K562 (cell line): ENCODE results near the gene MAML1. TPM values are rescaled to one million over a fixed set of nuclear protein-coding genes. Genes with fewer than 3 reads are reported as not detected.

Experiments
- BRD9 ChIP-seq: fragments of 450-650 bp; IDR thresholded peaks from 2 replicates; pipeline ENCODE4 v1.6.1; 2018; ENCODE audit warnings: low read depth; ENCODE audit not compliant: partially characterized antibody
- CAMTA2 ChIP-seq: fragments of 250-450 bp; sonication (Bioruptor Pico); conservative IDR thresholded peaks from 2 replicates; pipeline ENCODE4 v1.5.1; 2022
- CBFA2T3 ChIP-seq: fragments of 450-650 bp; IDR thresholded peaks from 2 replicates; pipeline ENCODE4 v1.6.1; 2017
- ERF ChIP-seq: fragments of 450-650 bp; formaldehyde crosslinking; IDR thresholded peaks from 2 replicates; pipeline ENCODE4 v1.4.0; 2020; ENCODE audit warnings: mild to moderate bottlenecking, mixed read lengths
- EZH2 ChIP-seq: IDR thresholded peaks from 2 replicates; pipeline ENCODE4 v1.6.1; 2012; ENCODE audit warnings: low read depth, mild to moderate bottlenecking, inconsistent platforms, low read length, borderline replicate concordance
- FOXK2 ChIP-seq, 2 experiments: fragments of 450-650 bp; IDR thresholded peaks in 1 of 2; conservative IDR thresholded peaks in 1 of 2; 2 replicates each; pipeline ENCODE4 v1.6.1; 2016; ENCODE audit warnings: low read depth in 2 of 2, mild to moderate bottlenecking in 1 of 2
- GTF2F1 ChIP-seq: IDR thresholded peaks from 2 replicates; pipeline ENCODE4 v1.6.1; 2011; ENCODE audit warnings: low read depth, low read length, improper control_type of control experiment
- HLTF ChIP-seq: fragments of 450-650 bp; IDR thresholded peaks from 2 replicates; pipeline ENCODE4 v1.6.1; 2016
- HNRNPLL ChIP-seq: fragments of 200-400 bp; formaldehyde crosslinking; IDR thresholded peaks from 2 replicates; pipeline ENCODE4 v1.6.1; 2017; ENCODE audit warnings: low read length, low read depth, mild to moderate bottlenecking; ENCODE audit not compliant: poor library complexity, severe bottlenecking
- MECOM ChIP-seq: fragments of 250-450 bp; sonication (Bioruptor Pico); IDR thresholded peaks from 2 replicates; pipeline ENCODE4 v1.8.0; 2022; ENCODE audit warnings: inconsistent platforms
- NCOA4 ChIP-seq: fragments of 450-650 bp; IDR thresholded peaks from 2 replicates; pipeline ENCODE4 v1.6.1; 2018; ENCODE audit warnings: mild to moderate bottlenecking; ENCODE audit not compliant: partially characterized antibody
- NFATC3 ChIP-seq: fragments of 450-650 bp; IDR thresholded peaks from 2 replicates; pipeline ENCODE4 v1.6.1; 2017; ENCODE audit warnings: mild to moderate bottlenecking
- NFIC ChIP-seq: fragments of 450-650 bp; IDR thresholded peaks from 2 replicates; pipeline ENCODE4 v1.6.1; 2017; ENCODE audit warnings: mild to moderate bottlenecking, inconsistent platforms
- NRF1 ChIP-seq, 2 experiments: fragments of 450-650 bp; IDR thresholded peaks in 1 of 2; conservative IDR thresholded peaks in 1 of 2; 2 replicates each; pipeline ENCODE4 v1.6.1; 2014; ENCODE audit warnings: mild to moderate bottlenecking in 2 of 2
- PHF21A ChIP-seq: fragments of 450-650 bp; IDR thresholded peaks from 2 replicates; pipeline ENCODE4 v1.6.1; 2017; ENCODE audit warnings: low read depth, borderline replicate concordance
- POLR2A ChIP-seq: fragments of 450-650 bp; conservative IDR thresholded peaks from 2 replicates; pipeline ENCODE4 v1.6.1; 2016
- PTRF ChIP-seq: fragments of 450-650 bp; IDR thresholded peaks from 2 replicates; pipeline ENCODE4 v1.6.1; 2016; ENCODE audit warnings: mild to moderate bottlenecking, missing genetic modification characterization, missing compliant biosample characterization
- TAF1 ChIP-seq: IDR thresholded peaks from 2 replicates; pipeline ENCODE4 v1.6.1; 2011; ENCODE audit warnings: mild to moderate bottlenecking, low read length, moderate library complexity; ENCODE audit not compliant: insufficient read depth, control insufficient read depth, severe bottlenecking; ENCODE audit errors: extremely low read depth
- TAF7 ChIP-seq: fragments of 450-650 bp; IDR thresholded peaks from 2 replicates; pipeline ENCODE4 v1.6.1; 2016; ENCODE audit warnings: missing genetic modification characterization, missing compliant biosample characterization
- TEAD1 ChIP-seq, 2 experiments: fragments of 450-650 bp in 1 of 2; sonication (generic) in 1 of 2; formaldehyde crosslinking; IDR thresholded peaks; 2 replicates each; pipeline versions ENCODE4 v1.4.0 to v1.8.0; 2020 to 2022; ENCODE audit warnings: mild to moderate bottlenecking in 2 of 2, missing genetic modification reagents in 1 of 2
- ZNF695 ChIP-seq: fragments of 450-650 bp; formaldehyde crosslinking; IDR thresholded peaks from 2 replicates; pipeline ENCODE4 v1.4.0; 2020; ENCODE audit warnings: mild to moderate bottlenecking, moderate library complexity
- ZNF75A ChIP-seq: fragments of 450-650 bp; formaldehyde crosslinking; IDR thresholded peaks from 2 replicates; pipeline ENCODE4 v1.4.0; 2020; ENCODE audit warnings: mild to moderate bottlenecking
- ZNF830 ChIP-seq: fragments of 250-450 bp; sonication (Bioruptor Pico); IDR thresholded peaks from 2 replicates; pipeline ENCODE4 v1.5.0; 2021; ENCODE audit warnings: mild to moderate bottlenecking
- polyA plus RNA-seq, 8 experiments: library from polyadenylated mRNA; depleted of rRNA in 4 of 8; stranded (reverse) in 5 of 8; unstranded in 3 of 8; fragments of >200 nt; fragmentation: Nextera tagmentation in 2 of 8; fragmentation: Illumina TruSeq in 1 of 8; extraction: Ambion mirVana in 2 of 8; extraction: Trizol in 1 of 8; gene quantifications; 2 replicates each; pipeline versions ENCODE4 v1.2.1 to v1.2.3, GENCODE V29; 2011 to 2014; ENCODE audit warnings: inconsistent platforms in 1 of 8, missing spikeins in 1 of 8
- total RNA-seq, 7 experiments: library from RNA; depleted of rRNA in 6 of 7; stranded (reverse); fragments of >200 nt in 6 of 7; fragmentation: Illumina TruSeq in 2 of 7; extraction: Trizol in 2 of 7; gene quantifications; 2 replicates each; pipeline versions ENCODE4 v1.2.1 to v1.2.3, GENCODE V29; 2011 to 2021; ENCODE audit warnings: low replicate concordance in 1 of 7
- TF ChIP-seq, protein P1 (sequence below): fragments of 250-450 bp; sonication (Bioruptor Pico); IDR thresholded peaks from 2 replicates; pipeline ENCODE4 v1.4.0; 2020; ENCODE audit warnings: mild to moderate bottlenecking, moderate library complexity, borderline replicate concordance
- TF ChIP-seq, protein P2 (sequence below): fragments of 250-450 bp; sonication (Bioruptor Pico); IDR thresholded peaks from 2 replicates; pipeline ENCODE4 v1.8.0; 2022; ENCODE audit warnings: moderate library complexity, mild to moderate bottlenecking, inconsistent platforms
- TF ChIP-seq, protein P3 (sequence below): fragments of 250-450 bp; sonication (Bioruptor Pico); IDR thresholded peaks from 2 replicates; pipeline ENCODE4 v1.5.0; 2021

Gene MAML1
- total and polyA plus RNA-seq, 9 of the 15 experiments (the other 6 are each of a cell fraction or from before 2014, with no cell fraction given) = 0.32 to 18.4 (median 7.0) TPM

DNA sequence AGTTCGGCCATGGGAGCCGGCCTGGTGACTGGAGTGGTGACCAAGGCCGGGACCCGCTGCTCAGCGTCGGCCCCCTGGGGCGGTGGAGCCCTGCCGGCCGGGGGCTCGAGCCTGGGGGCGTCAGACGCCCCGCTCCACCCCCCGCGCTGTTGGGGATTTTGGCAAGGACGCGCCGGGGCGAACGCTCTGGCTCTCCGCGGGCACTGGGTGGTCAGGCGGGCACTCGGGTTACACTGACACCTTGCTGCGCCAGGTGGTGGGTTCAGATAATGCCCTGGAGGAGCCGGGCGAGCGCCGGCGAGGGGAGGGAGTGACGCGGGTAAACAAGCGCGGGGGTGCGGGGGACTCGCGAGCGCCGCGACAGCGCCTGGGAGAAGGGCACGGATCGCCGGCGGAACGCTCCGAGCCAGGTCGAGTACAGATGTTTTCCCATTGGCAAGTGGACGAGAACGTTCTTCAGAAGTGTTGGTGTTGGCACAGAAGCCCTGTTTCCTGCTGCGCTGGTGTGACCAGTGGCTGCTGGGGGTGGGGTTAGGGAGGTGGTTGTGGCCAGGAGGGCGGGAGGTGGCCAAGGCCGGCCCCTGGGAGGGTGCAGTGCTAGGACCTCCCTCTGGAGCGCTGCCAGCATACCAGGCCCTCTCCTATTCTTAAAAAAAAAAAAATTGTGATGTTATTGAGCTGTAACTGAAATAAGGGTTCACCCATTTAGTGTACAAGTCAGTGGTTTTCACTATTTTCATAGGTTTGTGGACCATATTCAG, 88.9 kb downstream of the MAML1 start (continued):
- TF ChIP-seq, protein P1, sequence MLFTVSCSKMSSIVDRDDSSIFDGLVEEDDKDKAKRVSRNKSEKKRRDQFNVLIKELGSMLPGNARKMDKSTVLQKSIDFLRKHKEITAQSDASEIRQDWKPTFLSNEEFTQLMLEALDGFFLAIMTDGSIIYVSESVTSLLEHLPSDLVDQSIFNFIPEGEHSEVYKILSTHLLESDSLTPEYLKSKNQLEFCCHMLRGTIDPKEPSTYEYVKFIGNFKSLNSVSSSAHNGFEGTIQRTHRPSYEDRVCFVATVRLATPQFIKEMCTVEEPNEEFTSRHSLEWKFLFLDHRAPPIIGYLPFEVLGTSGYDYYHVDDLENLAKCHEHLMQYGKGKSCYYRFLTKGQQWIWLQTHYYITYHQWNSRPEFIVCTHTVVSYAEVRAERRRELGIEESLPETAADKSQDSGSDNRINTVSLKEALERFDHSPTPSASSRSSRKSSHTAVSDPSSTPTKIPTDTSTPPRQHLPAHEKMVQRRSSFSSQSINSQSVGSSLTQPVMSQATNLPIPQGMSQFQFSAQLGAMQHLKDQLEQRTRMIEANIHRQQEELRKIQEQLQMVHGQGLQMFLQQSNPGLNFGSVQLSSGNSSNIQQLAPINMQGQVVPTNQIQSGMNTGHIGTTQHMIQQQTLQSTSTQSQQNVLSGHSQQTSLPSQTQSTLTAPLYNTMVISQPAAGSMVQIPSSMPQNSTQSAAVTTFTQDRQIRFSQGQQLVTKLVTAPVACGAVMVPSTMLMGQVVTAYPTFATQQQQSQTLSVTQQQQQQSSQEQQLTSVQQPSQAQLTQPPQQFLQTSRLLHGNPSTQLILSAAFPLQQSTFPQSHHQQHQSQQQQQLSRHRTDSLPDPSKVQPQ = no peak
- TF ChIP-seq TAF1 = peak; percentile 57
- TF ChIP-seq GTF2F1 = no peak
- no peak for TF ChIP-seq ZNF75A (CRISPR knock-in tag)
- no peak for TF ChIP-seq TAF7 (tag)
- TF ChIP-seq HLTF = no peak
- TF ChIP-seq POLR2A = peak; percentile 38
- no peak for TF ChIP-seq ZNF830 (CRISPR knock-in tag)
- TF ChIP-seq PHF21A = no peak
- 0 out of 2 replicates have a peak, but pooled peaks have one; percentile 7 for TF ChIP-seq ZNF695
- TF ChIP-seq MECOM (CRISPR knock-in tag) = no peak
- TF ChIP-seq ERF (CRISPR knock-in tag) = no peak
- no peak for TF ChIP-seq NCOA4
- peak; percentile 95 for TF ChIP-seq FOXK2 (conservative IDR thresholded peaks at IDR 0.05 in 1 of 2, IDR thresholded peaks at IDR 0.05 in 1 of 2; ENCODE audit: low read depth in 2 of 2)
- no peak for TF ChIP-seq PTRF (tag)
- TF ChIP-seq, protein P2, sequence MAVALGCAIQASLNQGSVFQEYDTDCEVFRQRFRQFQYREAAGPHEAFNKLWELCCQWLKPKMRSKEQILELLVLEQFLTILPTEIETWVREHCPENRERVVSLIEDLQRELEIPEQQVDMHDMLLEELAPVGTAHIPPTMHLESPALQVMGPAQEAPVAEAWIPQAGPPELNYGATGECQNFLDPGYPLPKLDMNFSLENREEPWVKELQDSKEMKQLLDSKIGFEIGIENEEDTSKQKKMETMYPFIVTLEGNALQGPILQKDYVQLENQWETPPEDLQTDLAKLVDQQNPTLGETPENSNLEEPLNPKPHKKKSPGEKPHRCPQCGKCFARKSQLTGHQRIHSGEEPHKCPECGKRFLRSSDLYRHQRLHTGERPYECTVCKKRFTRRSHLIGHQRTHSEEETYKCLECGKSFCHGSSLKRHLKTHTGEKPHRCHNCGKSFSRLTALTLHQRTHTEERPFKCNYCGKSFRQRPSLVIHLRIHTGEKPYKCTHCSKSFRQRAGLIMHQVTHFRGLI (CRISPR knock-in tag) = no peak
- peak; percentile 93 for TF ChIP-seq NFIC
- TF ChIP-seq, protein P3, sequence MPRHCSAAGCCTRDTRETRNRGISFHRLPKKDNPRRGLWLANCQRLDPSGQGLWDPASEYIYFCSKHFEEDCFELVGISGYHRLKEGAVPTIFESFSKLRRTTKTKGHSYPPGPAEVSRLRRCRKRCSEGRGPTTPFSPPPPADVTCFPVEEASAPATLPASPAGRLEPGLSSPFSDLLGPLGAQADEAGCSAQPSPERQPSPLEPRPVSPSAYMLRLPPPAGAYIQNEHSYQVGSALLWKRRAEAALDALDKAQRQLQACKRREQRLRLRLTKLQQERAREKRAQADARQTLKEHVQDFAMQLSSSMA = peak; percentile 89
- no peak for TF ChIP-seq NFATC3
- TF ChIP-seq BRD9 = no peak
- 0 out of 4 replicates have a peak, but pooled peaks of 1 of the 2 experiments have one; percentile 0 for TF ChIP-seq TEAD1 (CRISPR knock-in tag; IDR thresholded peaks at IDR 0.05)
- peak; percentile 3 for TF ChIP-seq HNRNPLL
- TF ChIP-seq CBFA2T3 = peak; percentile 59
- no peak for TF ChIP-seq CAMTA2
- TF ChIP-seq EZH2 = no peak
- TF ChIP-seq NRF1 (conservative IDR thresholded peaks at IDR 0.05 in 1 of 2, IDR thresholded peaks at IDR 0.05 in 1 of 2) = peak; percentile 45 to 49; a peak in 2 of 4 replicates
